GM21825 (cell line): ENCODE measurements around the gene HOXD13.

ENCODE experiments used
- ATAC-seq: cut with Tn5 transposase; IDR thresholded peaks from one replicate; pipeline ENCODE4 v1.9.1; 2021; ENCODE audit warnings: mild to moderate bottlenecking, moderate library complexity; ENCODE audit not compliant: unreplicated experiment

Gene HOXD13

DNA sequence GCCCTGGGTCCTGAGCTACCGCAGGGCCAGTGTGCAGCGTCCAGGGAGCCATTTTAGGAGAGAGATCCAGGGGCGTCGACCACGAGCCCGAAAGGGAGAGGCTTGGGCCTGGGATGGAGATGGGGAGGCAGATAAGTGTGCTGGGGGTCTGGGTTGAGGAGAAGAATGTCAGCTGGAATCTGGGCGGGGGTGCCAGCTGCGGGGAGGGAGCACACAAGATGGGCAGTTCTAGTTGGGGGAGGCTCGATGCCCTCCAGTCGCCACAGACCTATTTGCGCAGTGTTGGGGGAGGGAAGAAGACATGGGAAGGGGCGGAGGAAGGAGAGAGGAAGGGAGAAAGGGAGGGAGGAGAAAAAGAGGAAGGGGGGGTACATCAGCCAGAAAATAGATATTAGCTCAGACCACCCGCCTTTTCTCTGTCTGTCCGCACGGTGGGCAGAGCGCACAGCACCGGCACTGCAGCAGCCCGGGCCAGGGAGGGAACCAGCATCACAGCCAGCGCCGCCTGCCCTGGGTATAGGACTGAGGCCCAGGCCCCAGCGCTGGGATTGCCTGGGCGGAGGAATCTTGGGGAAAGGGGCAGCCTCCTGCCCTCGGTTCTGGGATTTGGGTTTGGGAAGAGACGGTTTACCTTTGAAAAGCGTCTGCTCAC is 12.7 kb downstream of the HOXD13 start:
- ATAC-seq = no peak

DNA sequence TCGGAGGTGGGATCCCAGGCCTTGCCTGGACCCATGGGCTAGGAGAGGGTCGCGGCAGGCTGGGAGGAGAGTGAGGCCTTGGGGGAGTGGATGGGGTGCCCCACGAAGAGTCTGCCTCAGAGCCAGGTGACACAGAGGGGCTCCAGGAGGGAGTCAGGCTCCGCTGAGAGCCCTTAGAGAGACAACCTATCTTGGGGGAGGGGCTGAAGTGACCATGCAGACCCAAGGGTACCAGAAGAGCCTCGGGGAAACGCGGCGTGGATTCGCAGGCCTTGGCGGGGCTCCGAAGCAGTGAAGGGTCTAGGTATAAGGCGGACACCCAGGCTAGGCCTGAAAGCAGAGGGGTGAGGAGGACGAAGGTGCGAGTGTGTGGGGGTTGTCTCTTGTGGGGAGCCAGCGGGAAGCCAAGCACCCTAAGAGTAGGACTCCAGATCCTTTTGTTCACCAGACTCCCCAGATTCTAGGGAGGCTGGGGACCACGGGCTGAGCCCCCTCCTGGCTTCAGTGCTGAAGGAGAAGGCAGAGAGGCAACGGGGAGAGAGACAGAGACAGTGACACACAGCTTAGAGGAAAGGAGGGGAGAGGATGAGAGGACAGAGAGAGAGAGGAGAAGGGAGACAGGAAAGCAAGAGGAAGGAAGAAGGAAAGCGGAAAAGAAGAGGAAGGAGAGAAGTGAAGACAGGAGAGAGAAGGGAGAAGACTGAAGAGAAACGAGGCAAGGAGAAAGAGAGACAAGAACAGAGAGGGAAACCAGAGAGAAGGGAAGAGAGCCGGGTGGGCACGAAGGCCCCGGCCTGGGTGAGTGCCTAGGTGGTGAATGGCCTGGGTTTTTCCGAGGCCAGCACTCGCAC is 13.4 kb downstream of the HOXD13 start:
- ATAC-seq = no peak

DNA sequence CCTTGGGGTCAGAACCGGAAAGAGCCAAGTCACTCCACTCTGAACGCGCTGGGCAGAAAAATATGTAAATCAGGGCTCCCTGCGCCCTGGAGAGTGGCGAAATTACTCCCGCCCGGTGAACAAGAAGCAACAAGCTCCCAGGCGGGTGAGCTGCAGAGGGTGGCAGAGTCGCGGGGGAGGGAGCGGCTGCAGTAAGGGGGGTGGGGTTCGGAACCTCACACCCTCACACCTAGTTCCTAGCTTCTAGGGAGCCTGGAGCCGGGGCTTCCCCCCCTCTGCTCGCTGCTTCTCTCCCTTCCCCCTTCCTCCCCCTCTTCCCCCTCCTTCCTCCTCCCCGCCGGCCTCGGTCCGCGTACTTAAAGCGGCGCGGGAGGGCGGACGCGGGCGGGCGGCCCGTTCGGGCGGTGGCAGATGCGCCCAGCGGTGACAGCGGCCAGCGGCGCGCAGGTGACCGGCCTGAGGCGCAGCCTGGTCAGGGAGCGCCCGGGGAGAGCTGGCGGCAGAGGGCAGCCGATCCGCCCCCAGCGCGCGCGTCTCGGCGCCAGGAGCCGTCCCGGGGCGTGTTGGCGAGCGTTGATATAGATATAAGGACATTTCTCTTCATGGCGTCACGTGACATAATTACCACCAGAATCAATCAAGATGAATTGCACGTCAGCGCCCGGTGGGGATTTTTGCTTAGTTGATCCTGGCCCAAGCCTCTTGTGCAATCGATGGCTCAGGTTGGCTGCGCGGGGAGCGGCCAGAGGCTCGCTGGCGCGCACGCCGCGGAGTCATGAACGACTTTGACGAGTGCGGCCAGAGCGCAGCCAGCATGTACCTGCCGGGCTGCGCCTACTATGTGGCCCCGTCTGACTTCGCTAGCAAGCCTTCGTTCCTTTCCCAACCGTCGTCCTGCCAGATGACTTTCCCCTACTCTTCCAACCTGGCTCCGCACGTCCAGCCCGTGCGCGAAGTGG is 14.3 kb downstream of the HOXD13 start, which contains the start of gene HOXD11:
Gene HOXD11 (plus strand): TSS at position 700 of the 959 bp plus-strand sequence. CDS start 76 bp downstream, at position 776.
- ATAC-seq = no peak

DNA sequence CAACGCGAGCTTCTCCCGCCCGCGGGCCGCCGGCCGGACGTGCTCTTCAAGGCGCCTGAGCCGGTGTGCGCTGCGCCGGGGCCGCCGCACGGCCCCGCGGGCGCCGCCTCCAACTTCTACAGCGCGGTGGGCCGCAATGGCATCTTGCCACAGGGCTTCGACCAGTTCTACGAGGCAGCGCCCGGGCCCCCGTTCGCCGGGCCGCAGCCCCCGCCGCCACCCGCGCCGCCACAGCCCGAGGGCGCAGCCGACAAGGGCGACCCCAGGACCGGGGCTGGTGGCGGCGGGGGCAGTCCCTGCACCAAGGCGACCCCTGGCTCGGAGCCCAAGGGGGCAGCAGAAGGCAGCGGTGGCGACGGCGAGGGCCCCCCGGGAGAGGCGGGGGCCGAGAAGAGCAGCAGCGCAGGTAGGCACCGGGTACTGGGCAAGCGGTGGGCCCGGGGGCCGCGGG is 15.2 kb downstream of the HOXD13 start:
- no peak for ATAC-seq

DNA sequence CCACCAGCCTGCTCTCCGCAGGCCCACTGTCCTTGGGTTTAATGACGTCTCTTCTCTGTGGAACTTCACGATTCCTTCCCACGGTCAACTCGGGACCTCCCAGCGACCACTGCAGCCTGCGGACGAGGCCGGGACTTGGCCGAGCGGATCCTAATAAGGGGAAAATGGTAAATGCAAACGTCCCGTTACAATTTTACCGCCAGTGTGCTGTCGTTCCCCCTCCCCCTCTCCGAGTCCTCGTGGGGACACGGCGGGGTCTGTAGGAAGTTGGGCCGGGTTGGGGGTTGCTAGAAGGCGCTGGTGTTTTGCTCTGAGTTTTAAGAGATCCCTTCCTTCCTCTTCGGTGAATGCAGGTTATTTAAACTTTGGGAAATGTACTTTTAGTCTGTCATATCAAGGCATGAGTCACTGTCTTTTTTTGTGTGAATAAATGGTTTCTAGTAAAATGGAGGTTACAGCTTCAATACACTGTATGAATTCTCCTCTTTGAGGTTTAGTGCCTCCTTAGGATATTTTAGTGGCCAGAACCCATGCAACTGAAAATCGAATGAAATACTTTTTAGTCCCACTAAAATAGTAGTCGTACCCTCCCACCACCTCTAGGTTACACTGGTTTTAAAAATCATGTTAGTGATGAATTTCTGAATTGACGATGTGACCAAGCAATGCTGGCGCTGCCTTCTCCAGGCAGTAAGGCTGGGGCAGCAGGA is 16.8 kb downstream of the HOXD13 start:
- ATAC-seq = no peak

DNA sequence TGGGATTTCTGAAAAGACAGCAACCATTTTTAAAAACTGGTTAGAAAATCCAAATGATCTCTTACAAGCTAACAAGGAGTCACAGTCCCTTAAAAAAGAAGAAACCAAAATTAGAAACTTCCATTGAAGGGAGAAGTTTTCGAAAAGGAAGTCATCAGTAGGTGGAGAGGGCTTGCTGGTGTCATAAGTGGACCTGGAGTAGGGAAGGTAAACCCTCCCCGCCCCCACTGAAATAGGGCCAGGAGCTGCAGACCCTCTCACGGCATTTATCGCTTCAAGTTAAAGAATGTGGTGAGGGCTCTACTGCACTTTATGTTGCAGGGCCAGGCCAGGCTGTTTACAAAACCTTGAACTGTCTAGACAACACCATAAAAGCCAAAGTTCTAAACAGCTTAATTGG is 17.4 kb downstream of the HOXD13 start:
- no peak for ATAC-seq

DNA sequence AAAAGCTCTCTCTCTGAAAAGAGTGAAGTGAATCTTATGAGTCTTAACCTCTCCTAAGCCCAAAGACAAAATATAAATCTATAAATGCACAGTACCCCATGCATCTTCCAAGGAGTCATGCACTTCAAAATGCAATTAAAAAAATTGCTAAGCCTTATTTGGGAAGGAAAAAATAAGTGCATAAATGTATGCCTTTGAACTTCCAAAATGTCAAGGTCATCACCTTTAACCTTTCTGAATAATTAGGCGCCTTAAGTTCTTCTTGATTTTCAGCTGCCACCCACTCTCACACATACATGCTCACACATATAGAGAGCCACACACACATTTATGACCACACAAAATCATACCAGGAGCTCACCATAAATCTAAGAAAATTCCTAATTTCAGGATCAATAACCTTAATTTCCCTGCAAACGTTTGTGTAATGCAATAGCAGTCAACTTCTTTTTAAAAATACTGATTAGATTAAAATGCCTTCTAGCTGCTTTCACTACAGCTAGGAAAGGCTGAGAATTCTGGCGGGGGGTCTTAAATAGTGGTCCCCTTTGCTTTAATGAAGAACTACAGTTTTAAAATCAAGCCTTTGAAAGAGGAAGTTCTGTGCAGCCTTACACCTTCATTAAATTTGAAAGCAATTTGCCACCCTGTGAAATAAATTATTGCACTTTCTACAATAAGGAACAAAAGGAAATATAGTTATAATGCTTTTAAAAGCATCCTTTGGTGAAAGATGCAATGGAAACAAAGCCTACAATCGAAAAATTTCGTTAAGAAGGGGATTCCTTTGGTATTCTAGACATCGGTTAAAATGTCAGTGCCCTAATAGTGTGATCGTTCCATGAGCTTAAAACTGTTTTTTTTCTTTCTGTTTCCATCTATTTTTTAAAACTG is 18.1 kb downstream of the HOXD13 start:
- no peak for ATAC-seq

DNA sequence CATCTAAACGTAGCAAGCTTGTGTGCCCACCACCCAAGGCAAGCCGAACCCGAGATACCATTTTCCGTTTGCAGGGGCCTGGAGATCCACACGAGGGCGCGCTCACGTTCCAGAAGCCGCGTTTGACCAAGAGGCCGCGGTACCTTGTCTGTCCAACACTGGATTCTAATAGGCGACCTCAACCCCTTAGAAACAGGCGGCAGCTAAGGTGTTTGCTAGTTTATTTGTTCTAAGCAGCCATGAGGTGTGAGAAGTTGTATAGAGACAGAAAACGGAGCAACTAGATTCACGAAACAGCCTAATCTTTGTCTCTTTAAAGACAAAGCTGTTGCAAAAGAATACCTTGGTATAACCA is 18.8 kb downstream of the HOXD13 start:
- ATAC-seq = no peak

DNA sequence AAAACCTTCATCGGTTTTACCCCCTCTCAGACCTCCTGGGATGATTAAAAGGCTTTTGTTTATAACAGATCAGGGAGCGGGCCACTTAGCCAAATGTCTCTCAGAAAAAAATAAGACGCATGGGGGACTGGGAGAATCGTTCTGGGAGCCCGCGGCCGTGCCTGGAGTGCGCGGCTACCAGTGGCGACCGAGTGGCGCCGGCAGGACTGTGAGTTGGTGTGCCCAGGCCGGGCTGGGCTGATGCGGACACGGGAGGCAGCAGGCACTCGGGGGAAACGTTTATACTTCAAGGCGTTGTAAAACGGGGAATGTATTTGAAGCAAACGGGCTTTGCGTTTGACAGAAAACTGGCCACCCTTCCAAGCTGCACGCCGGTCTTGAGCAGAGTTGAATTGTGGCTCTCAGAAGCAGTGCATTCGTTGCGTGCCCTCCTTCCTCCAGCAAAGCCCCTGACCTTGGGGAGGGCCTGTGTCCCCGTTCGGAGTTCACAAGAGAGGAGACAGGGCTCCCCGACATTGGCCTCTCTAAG is 19.4 kb downstream of the HOXD13 start:
- ATAC-seq = no peak

DNA sequence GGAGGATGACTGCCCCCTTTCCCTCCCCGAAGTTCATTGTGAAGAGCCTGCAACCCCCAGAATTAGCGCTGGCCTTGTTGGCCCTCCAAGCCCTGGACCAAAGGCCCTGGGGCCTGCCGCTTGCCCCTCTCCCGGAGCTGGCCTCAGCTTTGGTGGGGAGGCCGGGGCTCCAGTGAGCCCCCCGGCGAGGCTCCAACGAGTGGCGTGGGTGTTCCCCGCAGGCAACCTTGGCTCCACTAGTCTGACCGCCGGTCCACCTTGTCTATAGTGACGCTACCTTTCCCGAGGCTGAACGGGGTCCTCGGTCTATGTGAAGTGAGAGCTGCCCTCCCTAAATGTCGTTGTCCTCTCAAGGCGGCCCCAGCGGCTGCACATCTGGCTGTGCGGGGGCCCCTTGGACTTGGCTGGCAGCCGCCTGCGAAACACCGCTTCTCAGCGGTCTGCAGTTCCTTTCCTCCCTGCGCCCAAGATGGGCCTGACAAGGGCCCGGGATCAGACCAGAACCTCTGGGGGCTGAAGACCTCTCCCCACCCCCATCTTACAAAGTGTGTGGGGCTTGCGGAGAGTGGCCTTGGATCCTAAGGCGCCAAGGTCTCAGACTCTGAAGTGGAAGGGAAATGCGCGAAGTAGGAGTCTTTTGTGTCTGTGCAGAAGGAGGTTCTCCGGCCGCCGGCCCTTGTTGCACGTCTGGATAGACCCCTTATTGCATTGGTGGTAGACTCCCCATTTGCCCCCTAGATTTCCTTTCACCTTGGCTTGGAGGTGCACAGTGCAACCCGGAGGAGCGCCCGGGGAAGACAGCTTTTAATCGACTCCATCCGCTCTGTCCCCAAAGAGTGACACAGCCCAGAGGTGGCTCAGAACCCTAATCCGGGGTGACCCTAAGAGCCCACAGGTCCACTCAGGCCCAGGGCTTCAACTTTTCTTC is 20.1 kb downstream of the HOXD13 start:
- no peak for ATAC-seq

DNA sequence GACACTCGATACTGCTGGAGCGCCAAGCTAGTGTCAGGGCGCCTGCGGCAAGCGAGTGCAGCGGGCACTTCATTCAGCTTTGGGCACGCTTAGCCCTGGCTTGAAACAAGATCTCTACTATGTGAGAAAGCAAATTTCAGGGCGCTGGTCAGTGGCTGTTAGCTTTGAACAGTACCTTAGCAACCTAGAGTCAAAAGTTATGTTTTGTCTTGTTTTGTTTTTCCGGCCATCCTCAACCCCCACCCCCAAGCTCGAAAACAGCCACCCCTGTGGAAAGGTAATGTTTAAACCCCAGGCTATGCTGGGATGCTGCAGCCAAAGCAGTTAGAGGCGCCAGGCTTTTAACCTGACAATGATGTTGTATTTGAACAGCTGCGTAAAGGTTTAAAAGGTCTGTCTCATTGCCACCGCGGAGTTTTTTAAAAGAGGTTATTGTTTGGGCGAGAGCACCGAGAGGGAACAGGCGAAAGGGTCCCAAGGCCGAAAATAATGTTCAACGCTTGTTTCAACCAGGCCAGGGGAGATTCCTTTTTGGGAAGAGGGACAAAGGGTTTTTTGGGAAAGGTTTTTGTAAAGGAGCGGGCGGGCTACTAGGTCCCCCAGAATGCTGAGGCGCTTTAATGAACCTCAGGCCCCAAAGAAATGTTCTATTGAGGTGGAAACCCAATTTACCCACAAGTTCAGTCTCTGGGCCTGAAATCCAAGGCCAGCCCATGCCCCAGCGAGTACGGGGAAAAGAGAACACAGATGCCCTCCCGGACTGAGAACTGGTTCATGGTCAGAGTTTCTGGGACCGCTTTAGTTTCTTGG is 21.8 kb downstream of the HOXD13 start:
- no peak for ATAC-seq

DNA sequence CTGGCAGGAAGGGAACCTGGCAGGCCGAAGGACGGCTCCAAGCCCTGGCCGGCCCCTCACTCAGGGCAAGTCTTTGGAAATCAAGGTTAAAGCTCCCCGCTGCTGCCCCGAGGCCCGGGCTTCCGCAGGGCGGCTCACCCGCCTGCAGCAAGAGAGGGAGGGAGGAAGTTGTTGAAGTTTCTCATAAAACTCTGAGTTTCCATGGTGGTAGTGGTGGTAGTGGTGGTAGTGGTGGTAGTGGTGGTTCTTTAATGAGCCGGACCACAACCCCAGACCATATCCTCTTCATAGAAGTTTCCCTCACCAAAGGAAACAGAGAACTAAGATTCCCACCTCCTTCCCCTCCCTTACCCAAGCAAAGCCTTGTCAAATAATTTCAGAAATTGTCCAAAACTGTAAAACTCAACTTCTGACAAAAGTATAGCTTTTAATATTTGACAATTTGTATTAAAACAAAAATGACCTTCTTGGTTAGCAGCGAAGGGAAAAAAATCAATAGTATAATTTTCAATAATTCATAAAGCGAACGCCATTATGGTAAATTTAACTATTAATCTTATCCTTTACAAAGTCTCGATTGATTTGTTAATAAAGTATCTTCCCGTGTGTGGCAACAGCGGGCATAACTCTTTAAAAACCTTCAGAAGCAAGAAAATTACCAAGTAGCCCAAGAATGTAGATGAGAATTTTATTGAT is 22.6 kb downstream of the HOXD13 start:
- no peak for ATAC-seq

DNA sequence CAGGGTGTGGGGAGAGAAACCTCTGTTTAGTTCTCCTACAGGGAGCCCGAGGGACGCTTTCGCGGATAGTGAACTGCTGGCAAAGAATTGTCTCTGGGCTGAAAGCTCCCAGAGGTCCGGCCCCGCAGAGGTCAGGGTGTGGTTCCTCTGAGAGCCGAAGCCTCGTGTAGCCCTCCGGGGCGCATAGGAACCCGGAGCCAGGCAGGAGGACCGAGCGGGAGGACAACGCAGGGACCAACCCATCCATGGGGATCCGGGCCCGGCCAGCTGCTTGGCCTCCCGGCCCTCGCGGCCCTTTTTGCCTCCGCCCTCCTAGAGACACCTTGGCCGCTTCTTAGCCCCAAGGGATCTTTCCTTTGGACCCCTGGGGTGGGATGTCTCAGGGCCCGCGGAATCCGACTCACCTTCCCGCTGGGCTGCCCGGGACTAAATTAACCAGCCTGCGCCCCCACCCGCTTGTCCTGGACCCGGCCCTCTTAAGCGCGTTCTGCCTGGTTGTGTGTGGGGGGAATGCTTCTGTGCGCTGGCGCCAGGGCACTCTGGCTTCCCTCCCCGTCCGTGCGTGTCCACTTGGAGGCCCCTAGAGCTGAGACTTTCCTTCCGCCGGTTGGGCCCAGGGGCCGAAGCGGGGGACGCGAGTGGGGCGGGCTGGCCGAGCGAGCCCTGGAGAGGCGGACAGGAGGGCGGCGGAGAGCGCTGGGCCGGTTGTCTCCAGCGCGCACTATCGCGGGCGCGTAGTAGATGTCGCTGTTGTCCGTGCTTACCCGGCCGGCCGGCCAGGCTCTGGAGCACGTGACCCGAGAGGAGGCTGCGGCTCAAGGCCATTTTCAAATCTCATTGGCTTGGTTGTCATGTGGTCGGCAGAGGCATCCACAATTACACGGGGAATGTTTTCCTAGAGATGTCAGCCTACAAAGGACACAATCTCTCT is 23.6 kb downstream of the HOXD13 start, which contains the start of gene HOXD10:
Gene HOXD10 (plus strand): TSS at position 896 of the 931 bp plus-strand sequence. CDS start 56 bp downstream, outside the sequence.
- no peak for ATAC-seq

DNA sequence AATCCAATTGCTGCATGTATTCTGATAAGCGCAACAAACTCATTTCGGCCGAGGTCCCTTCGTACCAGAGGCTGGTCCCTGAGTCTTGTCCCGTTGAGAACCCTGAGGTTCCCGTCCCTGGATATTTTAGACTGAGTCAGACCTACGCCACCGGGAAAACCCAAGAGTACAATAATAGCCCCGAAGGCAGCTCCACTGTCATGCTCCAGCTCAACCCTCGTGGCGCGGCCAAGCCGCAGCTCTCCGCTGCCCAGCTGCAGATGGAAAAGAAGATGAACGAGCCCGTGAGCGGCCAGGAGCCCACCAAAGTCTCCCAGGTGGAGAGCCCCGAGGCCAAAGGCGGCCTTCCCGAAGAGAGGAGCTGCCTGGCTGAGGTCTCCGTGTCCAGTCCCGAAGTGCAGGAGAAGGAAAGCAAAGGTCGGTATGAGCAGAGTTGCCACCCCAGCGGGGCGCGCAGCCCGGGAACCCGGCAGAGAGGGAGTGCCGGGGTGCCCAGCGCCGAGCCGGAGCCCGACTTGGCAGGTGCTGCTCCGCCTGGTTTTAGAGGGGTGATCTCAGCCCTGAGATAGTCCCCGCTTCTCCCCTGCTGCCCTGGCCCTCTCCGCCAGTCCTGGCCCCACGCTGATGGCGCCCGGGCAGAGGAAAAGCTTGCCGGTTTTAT is 24.8 kb downstream of the HOXD13 start:
- ATAC-seq = no peak

DNA sequence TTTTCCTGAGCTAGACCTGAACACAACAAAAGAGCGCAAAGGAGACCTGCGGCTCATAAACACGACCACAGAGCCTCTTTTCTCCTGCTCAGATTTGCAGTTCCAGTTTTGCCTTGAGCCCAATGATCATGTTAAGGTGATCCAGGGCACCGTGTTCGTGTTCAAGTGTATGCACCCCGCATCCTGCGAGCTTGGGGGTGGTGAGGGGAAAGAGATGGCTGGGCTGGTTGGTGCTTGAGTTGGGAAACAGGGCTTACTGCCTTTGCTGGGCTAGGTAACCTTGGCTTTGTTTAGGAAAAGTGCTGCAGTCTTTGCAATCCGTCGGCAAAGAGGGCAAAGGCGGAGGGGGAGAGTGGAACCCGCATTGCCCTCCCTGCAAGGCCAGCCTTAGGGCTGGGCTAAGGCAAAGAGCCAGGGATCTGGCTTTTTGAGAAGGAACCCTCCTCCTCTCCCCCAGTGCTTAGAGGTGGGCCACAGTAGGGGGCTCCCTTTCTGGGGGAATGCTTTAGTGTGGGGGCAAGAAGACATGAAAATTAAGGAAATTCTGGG is 25.4 kb downstream of the HOXD13 start:
- no peak for ATAC-seq
